ENCODE results near the gene LGALS7. TPM values are rescaled to one million over a fixed set of nuclear protein-coding genes. Genes with fewer than 3 reads are reported as not detected.

LGALS7 gene
- total and polyA plus RNA-seq, 2 of the 4 experiments (the other 2 are of a cell fraction): not detected

- H2AK9ac ChIP-seq (replicated peaks; ENCODE audit: low read depth, low read length, poor library complexity): no peak overlapping the region
- DNase-seq: no peak
- H4K5ac ChIP-seq (ENCODE audit: low read depth, low read length): no peak overlapping the region
- in situ Hi-C loops (cut with MboI; ENCODE audit: low sequenced_read_pairs): loop anchor here (25.0 kb wide), 1 partner anchor 181 kb away; the partner anchor contains the start of gene CCER2
- peaks cover 14% of the 10 kb centered on the region for H3K4me1 ChIP-seq (ENCODE audit: control insufficient read depth, insufficient read depth, low read length)
- ChIA-PET CTCF (no interaction called here), POLR2A (ENCODE audit: unreplicated experiment) (no interaction called here)
- WGBS, 2 experiments (ENCODE audit: extremely low coverage in 2 of 2, insufficient read length in 1 of 2): 74% methylated on average over 6 of the region's 10 CpGs; no CpG with 5 or more reads in 1 of the 2 experiments
- no peak overlapping the region for H2AFZ ChIP-seq (replicated peaks; ENCODE audit: low read length, poor library complexity)
- no peak overlapping the region for H3K18ac ChIP-seq (ENCODE audit: low read depth, low read length)
- H3K9me1 ChIP-seq (ENCODE audit: insufficient read depth, low read length): 0 out of 2 replicates have a peak, but pooled peaks cover 3% of the 10 kb centered on the region
- no peak overlapping the region for H3K23ac ChIP-seq (ENCODE audit: low read depth, low read length)
- ATAC-seq (ENCODE audit: low read depth): no peak
- no peak overlapping the region for H2BK15ac ChIP-seq (ENCODE audit: low read depth, low read length)
- peaks cover 13 to 19% of the 10 kb centered on the region in 2 experiments; a peak in 3 of 4 replicates for H3K79me1 ChIP-seq (ENCODE audit: low read depth in 1 of 2, low read length in 2 of 2)
- no peak overlapping the region for H2BK5ac ChIP-seq (ENCODE audit: low read depth, low read length, poor library complexity, severe bottlenecking)
- no peak overlapping the region for H3K27ac ChIP-seq (ENCODE audit: insufficient read depth, low read length)
- H3K4me2 ChIP-seq (ENCODE audit: low read depth, low read length): no peak overlapping the region
- H3K9me3 ChIP-seq (ENCODE audit: control insufficient read depth, insufficient read depth, low read length): no peaks in the 10 kb centered on the region
- peaks cover 42% of the 10 kb centered on the region for H3K36me3 ChIP-seq (ENCODE audit: control insufficient read depth, insufficient read depth, low read length)
- BruUV-seq (replicated peaks): no TSS peak
- no peak overlapping the region for H4K91ac ChIP-seq (ENCODE audit: insufficient read depth, low read depth, low read length)
- no peak overlapping the region for H4K8ac ChIP-seq (ENCODE audit: low read depth in 2 of 2, low read length in 2 of 2)
- no peak overlapping the region for H3K14ac ChIP-seq (replicated peaks; ENCODE audit: low read depth, low read length)
- peaks cover 31% of the 10 kb centered on the region for H4K20me1 ChIP-seq (ENCODE audit: insufficient read depth, low read length)
- no peak overlapping the region for H3K9ac ChIP-seq (ENCODE audit: low read depth, low read length)
- H3K4ac ChIP-seq (ENCODE audit: low read depth, low read length): no peak overlapping the region
- H2BK120ac ChIP-seq (ENCODE audit: low read depth, low read length): no peak overlapping the region
- H3K4me3 ChIP-seq (ENCODE audit: insufficient read depth, low read depth, low read length): no peak overlapping the region
- H2AK5ac ChIP-seq (ENCODE audit: low read depth, low read length): no peak overlapping the region
- intact Hi-C loops (cut with micrococcal nuclease): loop anchor here (5.0 kb wide), 1 partner anchor 101 kb away; the partner anchor contains the start of gene ECH1
- TF ChIP-seq NFE2L2 (IDR thresholded peaks at IDR 0.05; ENCODE audit: low read depth, low read length) (no peak), MAFK (IDR thresholded peaks at IDR 0.05; ENCODE audit: low read depth, low read length) (no peak), MAZ (IDR thresholded peaks at IDR 0.05; ENCODE audit: borderline replicate concordance, low read depth, low read length) (no peak), RAD21 (IDR thresholded peaks at IDR 0.05; ENCODE audit: low read length) (no peak), MXI1 (IDR thresholded peaks at IDR 0.05; ENCODE audit: borderline replicate concordance, low read depth, low read length) (no peak), POLR2A (IDR thresholded peaks at IDR 0.05; ENCODE audit: low read depth, low read length) (no peak), BHLHE40 (IDR thresholded peaks at IDR 0.05; ENCODE audit: low read depth, low read length) (no peak), FOS (IDR thresholded peaks at IDR 0.05; ENCODE audit: low read depth, low read length) (no peak), RCOR1 (IDR thresholded peaks at IDR 0.05; ENCODE audit: insufficient replicate concordance, low read length) (no peak), RFX5 (IDR thresholded peaks at IDR 0.05; ENCODE audit: low read depth, low read length) (no peak), CTCF (conservative IDR thresholded peaks at IDR 0.05; ENCODE audit: low read depth, low read length) (no peak), CHD1 (IDR thresholded peaks at IDR 0.05; ENCODE audit: low read depth, low read length) (no peak), ELK1 (IDR thresholded peaks at IDR 0.05; ENCODE audit: borderline replicate concordance, low read depth, low read length) (no peak), CEBPB (IDR thresholded peaks at IDR 0.05; ENCODE audit: low read depth, low read length) (no peak), USF2 (IDR thresholded peaks at IDR 0.05; ENCODE audit: low read depth, low read length) (no peak), SMC3 (IDR thresholded peaks at IDR 0.05; ENCODE audit: low read depth, low read length) (no peak)
- no peak overlapping the region for H2BK20ac ChIP-seq (ENCODE audit: low read depth, low read length)
- no peaks in the 10 kb centered on the region for H3K27me3 ChIP-seq (ENCODE audit: control insufficient read depth, insufficient read depth, low read length)
- no peak overlapping the region for H3K56ac ChIP-seq (ENCODE audit: extremely low read depth, insufficient read depth, low read length)
- dilution Hi-C loops (cut with HindIII; ENCODE audit: low sequenced_read_pairs, unreplicated experiment): no loop called here
Observed at GRCh38 chr19:38731654-38732301, 41.5 kb downstream of the LGALS7 start.
